CD4-positive, alpha-beta T cell treated with Interleukin-6 at 100 ng/mL for 8 hours (primary cell): ENCODE data around the gene CLIC4.
"Not testable (repeated sequence)": the region's sequence is repeated elsewhere in the genome, so short reads cannot be mapped to it uniquely, and the experiment has no call there.

Experiments used
- DNase-seq: peaks from one replicate; pipeline ENCODE4 v3.0.0-alpha.2; 2020; ENCODE audit warnings: mixed read lengths, low spot score

Gene CLIC4

DNA sequence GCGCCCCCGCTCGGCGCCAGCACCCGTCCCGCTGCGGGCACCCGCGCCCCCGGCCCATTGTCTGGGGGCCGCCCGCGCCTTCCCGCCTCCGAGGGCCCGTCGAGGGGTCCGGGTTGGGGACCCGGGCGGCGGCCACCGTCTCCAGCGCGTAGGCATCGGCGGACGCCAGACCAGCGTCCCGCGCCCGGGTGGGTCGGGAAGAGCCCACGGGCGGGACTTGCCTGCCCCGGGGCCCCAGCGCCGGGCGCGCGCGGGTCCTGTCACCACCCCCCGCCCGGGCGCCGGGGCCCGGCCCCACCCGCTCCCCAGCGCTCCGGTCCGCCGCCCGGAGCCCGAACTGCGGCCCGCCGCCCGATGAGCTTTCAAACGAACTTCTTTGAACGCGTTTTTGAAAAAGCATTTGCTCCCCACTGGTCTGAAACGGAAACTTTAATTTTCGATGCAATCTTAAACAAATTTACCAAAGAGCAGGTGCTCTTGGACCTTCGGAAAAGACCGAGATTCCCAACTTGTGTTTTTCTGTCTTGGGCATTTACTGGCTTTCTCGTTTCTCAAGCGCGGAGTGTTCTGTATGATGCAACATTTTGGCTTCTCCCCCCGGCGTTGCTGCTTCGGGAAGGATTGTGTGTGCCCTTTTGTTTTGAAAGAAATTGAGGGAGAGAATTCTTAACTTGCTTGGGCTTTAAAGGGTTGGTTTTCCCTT is 615 bp downstream of the CLIC4 start:
- DNase-seq: no peak

DNA sequence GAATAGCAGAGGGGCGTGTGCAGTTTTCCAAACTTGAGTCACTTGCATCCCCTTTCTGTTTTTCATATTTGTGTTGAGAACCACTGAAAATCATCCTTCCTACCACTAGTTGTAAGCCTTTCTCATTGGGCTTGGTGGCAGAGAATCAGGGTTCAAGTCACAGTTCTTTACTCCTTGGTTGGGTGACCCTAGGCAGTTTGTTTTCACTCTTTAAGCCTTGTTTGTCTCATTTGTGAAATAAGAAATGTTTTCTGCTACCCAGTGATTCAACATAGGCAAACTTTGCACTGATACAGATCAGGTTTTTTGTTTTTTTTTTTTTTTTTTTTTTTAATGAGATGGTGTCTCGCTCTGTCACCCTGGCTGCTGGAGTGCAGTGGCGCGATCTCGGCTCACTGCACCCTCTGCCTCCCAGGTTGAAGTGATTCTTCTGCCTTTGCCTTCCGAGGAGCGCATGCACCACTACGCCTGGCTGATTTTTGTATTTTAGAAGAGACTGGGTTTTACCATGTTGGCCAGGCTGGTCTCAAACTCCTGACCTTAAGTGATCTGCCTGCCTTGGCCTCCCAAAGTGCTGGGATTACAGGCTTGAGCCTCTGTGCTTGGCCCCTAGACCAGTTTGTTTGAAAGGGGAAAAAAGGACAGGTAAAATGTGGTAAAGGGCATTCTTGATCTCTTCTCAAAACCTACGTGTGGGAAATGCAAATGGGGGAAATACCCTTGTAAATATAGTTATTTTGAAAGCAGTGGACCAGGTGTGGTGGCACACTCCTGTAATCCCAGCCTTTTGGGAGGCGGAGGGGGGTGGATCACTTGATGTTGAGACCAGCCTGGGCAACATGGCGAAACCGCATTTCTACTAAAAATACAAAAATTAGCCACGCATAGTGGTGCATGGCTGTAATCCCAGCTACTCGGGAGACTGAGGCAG is 3.2 kb downstream of the CLIC4 start:
- DNase-seq: no peak

DNA sequence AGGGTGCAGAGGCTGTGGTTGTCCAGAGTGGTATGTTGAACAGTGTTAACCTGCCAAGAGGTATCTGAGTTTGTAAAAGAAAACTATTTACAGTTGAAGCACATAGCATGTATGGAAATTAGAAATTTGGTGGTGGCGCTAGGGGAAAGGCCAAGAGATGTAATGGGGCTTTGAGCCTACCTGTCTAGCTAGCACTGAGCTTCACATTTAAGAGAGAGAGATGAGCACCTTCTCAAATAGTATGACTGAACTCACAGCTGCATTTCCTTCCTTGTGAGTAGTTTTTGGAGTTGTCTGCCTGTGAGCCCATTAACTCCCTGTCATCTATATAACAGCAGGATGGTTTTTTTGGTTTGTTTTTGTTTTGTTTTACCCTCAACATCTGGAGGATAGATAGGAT is 4.0 kb downstream of the CLIC4 start:
- DNase-seq: no peak

DNA sequence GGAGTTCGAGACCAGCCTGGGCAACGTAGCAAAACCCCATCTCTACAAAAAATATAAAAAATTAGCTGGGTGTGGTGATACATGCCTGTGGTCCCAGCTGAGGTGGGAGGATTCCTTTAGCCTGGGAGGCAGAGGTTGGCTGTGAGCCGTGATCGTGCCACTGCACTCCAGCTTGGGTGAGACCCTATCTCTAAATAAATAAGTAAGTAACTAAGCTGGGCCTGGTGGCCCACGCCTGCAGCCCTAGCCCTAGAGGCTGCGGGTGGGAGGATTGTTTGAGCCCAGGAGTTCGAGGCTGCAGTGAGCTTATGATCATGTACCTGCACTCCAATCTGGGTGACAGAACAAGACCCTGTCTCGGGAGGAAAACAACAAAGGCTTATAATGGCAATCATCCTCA is 4.6 kb downstream of the CLIC4 start:
- DNase-seq: no peak

DNA sequence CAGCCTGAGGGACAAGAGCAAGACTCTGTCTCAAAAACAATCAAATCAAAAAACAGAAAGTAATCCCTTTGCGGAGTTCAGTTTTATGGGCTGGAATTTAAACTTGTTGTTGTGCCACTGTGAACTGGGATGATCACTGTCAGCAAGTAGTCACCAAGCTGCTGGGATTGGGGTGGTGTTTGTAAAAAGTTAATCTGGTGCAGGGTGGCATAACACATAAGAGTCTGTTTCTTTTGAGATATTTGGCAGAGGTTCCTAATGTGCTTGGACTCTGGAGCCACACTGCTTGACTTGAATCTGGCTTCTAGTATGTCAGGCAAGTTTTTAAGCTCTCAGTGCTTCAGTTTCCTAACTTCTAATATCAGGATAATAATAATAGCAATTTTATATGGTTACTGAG is 6.6 kb downstream of the CLIC4 start:
- DNase-seq: no peak

DNA sequence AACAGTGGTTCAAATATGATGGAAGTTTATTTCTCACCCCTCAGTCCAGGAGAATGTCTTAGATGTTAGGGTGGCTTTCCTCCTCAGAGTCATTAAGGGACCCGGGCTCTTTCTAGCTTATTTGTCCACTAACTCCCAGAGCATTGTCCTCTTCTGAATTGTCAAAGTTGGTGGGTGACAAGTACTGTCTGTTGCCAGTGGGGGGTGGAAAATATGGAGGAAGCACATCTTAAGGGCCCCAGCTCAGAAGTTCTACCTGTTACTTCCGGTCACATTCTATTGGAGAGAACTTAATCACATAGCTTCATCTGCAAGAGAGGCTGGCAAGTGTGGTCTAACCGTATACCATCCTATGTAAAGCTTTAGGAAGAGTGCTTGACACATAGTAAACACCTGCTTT is 7.1 kb downstream of the CLIC4 start:
- DNase-seq: no peak

DNA sequence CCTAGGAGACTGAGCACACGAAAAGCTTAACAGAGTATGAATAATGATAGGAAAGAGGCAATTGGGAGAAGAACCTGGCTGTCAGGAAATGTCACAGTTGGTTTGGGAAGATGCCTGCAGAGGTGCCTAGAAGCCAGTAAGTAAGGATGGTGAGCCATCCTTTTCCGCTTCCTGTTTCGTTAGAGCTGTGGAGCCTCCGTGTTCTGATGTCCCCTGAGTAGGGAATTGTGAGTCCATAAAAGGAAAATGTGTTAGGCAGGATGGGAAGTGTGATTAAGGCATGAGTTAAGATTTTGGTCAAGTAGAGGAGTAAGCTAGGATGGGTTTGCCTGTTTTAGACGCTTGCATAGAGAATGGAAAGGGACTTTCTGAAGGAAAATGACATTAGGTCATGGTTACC is 9.0 kb downstream of the CLIC4 start:
- no peak for DNase-seq

DNA sequence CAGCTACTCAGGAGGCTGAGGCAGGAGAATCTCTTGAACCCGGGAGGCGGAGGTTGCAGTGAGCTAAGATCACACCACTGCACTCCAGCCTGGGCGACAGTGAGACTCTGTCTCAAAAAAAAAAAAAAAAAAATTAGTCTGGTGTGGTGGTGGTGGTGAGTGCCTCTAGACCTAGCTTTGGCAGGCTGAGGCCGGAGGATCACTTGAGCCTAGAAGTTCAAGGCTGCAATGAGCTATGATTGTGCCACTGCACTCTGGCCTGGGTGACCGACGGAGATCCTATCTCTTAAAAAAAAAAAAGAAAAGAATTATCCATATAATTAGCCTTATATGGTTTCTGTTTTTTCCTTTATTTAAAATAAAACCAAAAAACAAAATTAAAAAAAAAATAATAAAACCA is 10.1 kb downstream of the CLIC4 start:
- not testable (repeated sequence) for DNase-seq

DNA sequence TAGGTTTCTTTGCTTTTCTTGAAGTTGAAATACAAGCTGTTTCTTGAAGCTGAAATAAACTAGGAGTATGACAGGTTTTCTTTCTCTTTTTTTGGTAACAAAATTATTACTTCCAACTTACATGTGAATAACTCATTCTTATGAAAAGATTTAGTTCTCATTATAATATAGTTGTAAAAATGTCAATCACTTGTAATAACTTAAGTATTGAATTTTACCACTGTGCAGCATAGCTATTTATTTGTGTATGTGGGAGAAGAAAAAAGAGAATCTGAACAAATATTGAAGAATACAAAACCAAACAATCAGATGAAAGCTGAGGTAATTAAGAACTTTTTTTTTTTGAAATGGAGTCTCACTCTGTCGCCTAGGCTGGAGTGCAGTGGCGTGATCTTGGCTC is 11.1 kb downstream of the CLIC4 start:
- no peak for DNase-seq

DNA sequence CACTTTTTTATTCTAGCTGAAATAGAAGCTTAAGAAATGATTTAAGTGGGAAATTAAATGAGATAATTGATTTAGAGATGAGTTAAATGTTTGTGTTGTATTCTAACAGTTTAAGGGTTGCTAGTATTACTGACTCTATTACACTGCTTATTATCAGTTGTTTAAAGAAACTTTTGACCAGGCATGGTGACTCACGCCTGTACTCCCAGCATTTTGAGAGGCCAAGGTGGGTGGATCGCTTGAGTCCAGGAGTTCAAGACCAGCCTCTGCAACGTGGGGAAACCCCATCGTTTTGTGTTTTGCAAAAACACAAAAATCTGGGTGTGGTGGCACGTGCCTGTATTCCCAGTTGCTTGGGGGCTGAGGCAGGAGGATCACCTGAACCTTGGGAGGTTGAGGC is 14.2 kb downstream of the CLIC4 start:
- DNase-seq: no peak

DNA sequence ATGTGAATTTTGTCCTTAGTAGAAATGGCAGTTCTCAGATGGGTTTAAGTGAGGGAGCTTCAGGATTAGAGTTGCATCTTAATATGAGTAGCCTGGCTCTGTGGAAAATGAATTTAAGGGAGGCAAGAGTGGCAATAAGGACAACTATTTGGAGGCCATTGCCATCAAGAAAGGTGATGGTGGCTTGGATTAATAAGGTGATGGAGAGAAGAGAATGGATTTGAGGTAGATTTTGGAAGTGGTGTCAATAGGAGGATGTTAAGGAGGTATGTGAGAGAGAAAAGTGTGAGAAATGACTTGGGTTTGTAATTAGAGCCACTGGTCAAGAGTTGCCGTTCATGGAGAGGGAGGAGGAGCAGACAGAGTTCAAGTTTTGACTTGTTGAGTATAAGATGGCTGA is 16.3 kb downstream of the CLIC4 start:
- DNase-seq: no peak

DNA sequence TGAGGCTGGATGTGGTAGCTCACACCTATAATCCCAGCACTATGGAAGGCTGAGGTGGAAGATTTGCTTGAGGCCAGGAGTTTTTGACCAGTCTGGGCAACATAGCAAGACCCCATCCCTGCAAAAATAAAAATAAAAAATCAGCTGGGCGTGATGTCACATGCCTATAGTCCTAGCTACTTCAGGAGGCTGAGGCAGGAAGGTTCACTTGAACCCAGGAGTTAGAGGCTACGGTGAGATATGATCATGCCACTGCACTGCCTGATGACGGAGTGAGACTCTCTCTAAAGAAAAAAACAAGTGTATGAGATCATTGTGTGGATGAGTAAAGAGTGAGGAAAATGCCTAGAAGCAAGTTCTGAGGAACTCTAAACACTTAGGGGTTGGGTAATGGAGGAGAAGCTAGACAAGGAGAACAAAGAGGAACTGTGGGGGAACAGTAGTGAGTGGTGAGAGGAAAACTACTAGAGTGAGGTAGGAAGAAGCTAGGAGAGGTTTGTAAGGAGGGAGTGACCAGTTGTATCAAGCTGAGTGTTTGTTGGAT is 17.0 kb downstream of the CLIC4 start:
- DNase-seq: no peak

DNA sequence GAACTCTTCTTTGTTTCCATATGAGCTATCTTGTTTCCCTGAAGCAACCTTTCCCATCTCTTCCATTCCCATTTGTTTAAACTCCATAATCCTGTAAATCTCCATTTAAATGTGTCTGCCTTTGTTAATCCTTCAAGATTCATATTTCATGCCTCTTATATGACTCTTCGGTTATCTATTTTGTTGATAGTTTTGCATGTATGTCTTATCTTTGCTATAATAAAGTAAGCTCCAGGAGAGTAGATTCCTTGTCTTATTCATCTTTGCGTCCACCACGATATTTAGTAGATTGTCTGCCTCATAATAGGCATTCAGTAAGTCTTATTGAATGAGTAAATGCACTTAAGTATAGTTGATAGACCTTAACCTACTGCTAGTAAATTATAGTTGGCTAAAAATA is 18.4 kb downstream of the CLIC4 start:
- DNase-seq: no peak

DNA sequence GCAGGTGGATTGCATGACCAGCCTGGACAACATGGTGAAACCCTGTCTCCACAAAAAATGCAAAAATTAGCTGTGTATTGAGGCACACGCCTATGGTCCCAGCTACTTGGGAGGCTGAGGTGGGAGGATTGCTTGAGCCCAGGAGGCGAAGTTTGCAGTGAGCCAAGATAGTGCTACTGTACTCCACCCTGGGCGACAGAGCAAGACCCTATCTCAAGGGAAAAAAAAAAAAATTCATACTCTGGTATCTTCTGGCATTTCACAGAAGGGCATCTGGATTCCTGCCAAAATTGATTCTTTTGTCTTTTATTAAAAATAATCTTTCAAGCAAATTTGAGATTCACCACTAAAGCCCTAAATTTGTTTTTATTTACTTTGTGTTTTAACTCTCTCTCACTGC is 19.2 kb downstream of the CLIC4 start:
- no peak for DNase-seq

DNA sequence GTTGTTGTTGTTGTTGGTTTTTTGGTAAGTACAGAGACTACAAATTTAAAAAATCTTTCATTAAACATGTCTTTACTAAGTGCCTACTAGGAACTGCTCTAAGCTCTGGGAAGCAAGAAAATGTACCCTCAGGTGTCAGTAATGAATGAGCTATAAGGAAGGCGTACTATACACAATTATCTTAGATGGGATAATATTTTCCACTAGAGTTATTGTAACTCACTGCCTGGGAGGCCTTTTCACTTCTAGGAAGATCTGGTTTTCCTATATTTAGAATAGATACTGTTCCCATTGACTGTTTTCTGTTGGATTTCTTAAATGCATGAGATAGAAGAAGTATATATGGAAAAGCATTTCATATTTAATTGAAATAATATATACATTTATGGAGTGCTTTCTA is 19.6 kb downstream of the CLIC4 start:
- no peak for DNase-seq

DNA sequence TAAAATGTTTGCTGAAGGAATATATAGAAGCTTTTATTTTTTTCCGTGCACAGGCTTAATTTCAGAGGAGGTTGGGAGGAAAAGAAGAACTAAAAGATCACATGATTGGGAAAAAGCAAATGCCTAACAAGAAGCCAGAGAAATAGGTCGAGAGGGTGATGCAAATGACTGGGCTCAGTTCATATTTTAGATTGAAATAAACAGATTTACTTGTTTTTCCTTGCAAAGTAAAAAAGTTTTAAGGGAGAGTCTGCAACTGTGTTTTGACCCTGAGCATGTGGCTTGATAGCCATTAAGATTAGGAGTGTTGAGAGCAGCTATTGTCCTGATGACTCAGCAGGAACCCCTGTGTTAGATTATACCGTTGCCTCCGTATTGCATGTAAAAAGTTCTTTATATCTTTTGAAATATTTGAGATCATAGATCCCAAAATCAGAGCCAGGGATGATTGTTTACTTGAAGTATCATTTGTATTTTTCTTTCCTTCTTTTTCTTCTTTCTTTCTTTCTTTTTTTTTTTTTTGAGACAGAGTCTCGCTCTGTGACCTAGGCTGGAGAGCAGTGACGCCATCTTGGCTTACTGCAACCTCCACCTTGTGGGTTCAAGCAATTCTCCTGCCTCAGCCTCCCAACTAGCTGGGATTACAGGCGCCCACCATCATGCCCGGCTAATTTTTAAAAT is 20.2 kb downstream of the CLIC4 start:
- DNase-seq: no peak

DNA sequence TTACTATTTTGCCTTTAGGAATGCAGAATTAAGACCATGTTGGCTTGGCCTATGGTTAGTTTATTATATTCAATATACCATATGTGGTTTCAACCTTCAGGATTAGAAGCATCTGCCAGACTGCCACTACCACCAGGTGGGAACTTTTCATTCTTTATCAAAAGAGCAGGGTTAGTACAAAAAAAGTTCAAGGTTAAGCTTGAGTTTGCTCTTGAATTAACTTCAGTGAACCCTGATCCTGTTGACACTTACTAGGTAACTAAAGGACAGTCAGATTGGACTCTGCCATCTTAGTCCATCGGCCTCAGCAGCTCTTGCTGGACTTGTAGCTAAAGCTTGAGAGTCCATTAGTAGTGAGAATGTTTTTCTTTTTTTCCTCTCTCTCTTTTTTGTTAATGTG is 22.1 kb downstream of the CLIC4 start:
- DNase-seq: no peak

DNA sequence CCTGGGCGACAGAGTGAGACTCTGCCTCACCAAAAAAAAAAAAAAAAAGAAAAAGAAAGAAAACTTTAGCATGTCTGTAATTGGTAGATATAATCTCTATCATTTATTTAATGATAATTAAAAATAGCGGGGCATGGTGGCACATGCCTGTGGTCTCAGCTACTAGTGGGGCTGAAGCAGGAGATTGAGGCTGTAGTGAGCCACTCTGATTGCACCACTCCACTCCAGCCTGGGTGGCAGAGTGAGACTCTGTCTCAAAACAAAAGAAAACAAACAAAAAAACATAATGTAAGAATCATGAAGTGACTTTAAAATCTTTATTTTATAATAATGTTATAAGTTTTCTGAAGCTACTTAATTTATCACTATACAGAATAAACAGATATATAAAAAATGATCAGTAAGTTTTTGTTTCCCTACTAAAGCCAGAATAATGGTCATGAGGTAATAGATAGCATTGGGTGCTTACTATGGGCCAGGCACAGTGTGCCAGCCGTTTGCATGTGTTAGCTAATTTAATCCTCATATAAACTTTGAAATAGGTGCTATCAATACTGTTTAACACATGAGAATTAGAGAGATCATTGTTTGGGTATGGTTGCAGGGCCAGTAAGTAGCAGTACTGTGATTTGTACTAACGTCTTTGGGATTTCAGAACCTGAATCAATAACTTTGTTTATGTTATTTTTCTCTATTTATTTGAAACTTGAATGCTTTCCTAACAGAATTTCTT is 23.8 kb downstream of the CLIC4 start:
- DNase-seq: no peak

DNA sequence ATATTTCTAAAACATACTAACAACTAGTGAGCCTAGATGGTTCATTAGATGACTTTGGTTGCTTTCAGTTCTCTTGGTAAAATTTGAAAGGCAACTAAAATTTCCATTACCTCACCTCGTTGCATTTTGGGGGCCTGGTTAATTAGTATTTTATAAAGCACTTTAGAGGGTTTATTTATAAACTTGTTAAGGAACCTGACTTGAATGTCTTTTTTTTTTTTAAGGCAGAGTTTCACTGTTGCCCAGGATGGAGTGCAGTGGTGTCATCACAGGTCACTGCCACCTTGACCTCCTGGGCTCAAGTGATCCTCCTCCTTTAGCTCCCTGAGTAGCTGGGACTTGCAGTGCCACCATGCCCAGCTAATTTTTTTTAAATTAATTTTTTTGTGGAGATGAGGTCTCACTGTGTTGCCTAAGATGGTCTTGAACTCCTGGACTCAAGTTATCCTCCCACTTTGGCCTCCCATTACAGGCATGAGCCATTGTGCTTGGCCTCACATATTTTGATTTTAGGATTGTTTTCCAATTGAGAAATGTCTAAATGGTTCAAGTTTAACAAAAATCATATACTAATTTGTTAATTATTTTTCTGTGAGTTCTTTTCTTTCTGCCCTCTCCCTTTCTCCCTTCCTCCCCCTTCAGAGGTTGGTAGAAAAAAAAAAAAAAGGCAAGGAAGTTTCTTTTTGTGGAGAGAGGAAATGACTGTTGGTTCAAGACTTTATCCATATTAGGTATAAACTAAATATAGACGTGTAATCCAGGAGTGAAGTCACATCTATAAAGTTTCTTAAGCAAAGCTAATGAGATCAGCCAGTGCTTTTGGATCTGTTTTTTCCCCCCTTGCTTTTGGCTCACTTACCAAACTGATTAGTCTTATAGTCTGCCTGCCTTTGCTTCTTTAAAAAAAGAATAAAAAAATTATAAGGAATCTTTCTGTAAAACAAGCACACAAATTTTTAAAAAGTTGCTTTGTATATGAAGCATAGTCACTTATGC is 24.7 kb downstream of the CLIC4 start:
- no peak for DNase-seq

DNA sequence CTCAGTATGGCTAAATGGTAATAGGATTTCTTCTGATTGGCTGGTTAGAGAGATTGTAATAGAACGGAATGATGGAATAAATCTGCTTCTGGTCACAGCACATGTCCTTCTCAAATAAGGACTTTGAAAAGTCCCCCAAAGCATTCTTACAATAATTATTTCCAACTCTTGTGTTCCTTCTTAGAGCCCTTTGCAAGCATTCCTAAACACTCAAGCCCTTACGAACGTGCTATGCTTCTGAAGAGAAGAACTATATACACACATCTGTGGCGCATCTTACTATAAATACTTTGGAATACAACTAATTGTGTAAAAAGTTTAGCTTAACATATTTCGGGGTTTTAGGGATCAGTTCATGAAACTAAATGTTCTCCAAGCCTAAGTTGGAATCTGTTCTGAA is 25.6 kb downstream of the CLIC4 start:
- DNase-seq: no peak

DNA sequence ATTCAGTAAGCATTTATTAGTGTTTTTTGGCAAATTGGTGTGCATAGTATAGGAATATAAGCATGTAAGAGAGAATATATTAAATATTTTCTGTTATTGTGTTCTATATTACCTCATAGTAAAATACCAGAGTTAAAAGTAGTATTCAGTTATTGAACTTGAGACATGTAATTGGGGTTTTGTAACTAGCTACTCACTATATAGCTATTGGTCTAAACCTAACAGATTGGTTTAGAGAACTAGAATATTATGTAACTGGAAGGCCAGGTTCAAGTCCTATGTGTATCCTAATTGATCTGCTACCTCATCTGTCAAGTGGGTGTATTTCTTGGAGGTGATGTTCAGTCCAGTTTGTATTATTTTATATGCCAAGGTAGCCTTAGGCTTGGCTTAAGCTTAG is 26.3 kb downstream of the CLIC4 start:
- no peak for DNase-seq
